Measurements from ENCODE around the gene ZNF362.

Gene ZNF362

DNA sequence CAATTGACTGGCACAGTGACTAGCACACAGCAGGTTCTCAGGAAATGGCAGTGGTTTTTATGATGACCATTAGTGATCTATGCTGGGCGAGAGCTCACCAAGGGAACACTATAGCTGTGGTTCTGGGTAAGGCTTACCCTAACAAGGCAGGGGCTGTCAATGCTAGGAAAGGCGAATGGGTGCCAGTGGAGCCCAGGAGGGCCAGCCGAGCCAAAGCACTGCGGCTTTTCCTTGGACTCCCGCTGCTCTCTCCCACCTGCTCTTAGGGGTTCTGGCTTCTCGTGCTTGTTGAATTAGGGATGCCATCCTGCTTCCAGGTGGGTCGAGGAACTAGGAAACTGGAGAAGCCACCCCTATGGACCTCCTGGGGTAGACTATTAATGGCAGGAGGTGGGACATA is 74.6 kb downstream of the ZNF362 start:
- no peak for DNase-seq

DNA sequence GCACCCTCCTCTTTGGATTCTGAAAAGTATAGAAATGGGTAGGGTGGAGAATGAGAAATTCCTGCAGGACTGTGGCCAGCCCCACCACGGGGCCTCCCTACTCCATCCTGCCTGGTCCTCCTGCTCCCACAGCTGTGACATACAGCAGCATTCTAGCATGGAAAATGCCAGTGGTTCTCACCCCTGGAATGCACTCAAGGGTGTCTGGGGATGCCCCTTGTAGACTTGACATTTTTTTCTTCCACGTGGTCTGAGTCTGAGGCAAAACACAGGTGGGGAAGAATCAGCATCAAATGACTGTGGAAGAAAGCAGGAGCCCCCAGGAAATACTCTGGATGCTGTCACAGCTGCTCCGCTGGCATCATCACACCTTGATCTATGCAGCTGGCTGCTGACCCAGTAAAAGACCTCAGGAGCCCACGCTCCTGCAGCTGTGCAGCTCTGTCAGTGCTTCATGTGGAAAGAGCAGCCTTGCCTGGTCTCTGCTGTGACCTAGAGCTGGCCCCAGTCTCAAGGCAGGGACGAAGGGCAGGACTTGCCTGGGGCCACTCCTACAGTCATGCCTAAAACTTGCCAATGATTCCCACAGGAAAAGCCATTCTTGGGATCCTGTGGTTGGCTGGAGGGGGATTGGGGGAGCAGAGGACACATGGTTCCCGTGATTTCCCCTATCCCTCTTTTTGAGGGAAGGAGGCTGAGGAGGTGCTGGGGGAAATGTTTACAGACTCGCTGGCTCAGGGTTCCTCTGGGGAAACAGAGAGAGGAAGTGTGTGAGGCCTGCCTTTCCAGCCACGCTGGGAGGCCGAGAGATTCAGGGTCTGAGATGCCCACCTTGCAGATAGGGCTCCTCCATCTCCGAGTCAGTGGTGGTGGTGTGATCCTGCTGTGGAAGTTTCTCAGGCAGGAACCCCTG is 75.4 kb downstream of the ZNF362 start:
- DNase-seq = no peak

- no peak for DNase-seq
These were observed 76.1 kb downstream of the ZNF362 start for GRCh38 chr1:33332357-33332789.

- DNase-seq = no peak
These were observed 76.6 kb downstream of the ZNF362 start for GRCh38 chr1:33332881-33333280.

DNA sequence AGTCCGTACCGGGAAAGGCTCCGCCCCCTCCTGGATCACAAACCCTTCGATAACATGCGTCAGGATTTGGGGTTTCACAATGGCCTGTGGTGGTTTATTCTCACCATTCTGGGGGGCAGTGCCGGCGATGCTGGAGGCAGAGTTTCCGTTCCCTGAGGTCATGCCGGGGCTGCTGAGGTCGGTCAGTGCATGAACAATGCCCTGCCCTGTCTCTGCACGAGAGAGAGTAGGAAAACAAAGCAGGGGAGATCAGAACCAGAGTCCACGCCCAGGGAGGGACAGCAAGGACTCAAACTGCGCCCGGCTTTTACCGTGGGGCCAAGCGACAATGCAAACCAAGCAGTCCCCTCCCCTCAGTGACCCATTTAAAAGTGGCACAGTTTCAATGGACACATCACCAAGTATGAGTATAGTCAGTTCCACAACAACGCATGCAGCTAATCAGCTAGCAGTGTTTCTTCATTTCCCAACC is 77.8 kb downstream of the ZNF362 start:
- DNase-seq = no peak

GRCh38 chr1:33335020-33335419 is 78.7 kb downstream of the ZNF362 start:
- no peak for DNase-seq

DNA sequence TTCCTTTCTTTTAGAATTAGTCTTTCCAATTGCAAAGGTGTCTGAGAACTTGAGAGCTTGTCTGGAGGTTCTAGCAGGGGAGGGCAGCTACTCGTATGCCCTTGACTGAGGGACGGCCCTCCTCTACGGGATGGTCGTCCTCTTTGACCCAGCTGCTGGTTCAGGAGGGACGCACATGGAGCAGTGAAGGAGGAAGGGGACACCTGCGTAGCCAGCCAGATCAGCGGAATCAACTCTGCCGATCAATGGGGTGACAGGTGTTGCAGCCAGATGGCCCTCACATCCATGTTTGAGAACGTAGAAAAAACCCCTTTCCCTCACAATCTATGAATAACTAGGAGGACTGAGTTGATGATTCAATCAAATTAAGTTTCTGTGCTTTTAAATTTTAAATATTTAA is 80.3 kb downstream of the ZNF362 start:
- no peak for DNase-seq

GRCh38 chr1:33337441-33337840 is 81.1 kb downstream of the ZNF362 start:
- DNase-seq = no peak

- no peak for DNase-seq
These were observed 81.8 kb downstream of the ZNF362 start for GRCh38 chr1:33338048-33338439.

- no peak for DNase-seq
These were observed 82.3 kb downstream of the ZNF362 start for GRCh38 chr1:33338440-33339211.

DNA sequence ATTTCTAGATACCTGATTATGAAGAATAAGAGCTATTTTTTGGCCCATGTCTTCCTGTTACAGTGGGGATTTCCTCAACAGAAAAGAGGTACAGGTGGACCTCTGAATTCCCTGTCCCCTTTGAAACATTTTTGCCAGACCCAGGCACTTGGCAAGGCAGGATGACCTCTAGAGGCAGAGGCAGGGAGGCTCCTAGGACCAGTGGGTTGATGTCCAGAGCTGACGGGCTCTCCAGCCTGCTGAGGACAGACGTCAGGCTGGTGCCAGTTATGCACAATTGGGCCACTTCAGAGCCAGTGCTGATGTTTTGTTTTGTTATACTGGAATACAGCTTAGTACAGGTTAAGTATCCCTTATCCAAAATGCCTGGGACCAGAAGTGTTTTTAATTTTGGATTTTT is 83.1 kb downstream of the ZNF362 start:
- DNase-seq = no peak

DNA sequence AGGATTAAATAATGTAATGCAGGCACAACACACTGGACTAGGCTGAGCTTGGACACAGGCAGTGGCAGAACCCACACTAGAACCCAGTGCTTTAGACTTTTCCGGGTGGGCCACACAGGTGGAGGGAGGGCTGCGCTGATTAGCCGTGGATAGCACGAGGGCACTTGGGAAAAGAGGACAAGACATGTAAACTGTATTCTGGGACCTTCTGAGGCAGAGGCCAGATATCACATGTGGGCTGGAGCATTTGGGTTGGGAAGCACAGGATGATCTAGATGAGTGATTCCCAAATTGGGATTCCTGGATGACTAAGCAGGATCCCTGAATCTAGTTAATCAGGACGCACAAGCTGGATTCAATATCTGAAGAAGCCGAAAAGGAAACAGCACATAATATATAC is 84.9 kb downstream of the ZNF362 start:
- no peak for DNase-seq

DNA sequence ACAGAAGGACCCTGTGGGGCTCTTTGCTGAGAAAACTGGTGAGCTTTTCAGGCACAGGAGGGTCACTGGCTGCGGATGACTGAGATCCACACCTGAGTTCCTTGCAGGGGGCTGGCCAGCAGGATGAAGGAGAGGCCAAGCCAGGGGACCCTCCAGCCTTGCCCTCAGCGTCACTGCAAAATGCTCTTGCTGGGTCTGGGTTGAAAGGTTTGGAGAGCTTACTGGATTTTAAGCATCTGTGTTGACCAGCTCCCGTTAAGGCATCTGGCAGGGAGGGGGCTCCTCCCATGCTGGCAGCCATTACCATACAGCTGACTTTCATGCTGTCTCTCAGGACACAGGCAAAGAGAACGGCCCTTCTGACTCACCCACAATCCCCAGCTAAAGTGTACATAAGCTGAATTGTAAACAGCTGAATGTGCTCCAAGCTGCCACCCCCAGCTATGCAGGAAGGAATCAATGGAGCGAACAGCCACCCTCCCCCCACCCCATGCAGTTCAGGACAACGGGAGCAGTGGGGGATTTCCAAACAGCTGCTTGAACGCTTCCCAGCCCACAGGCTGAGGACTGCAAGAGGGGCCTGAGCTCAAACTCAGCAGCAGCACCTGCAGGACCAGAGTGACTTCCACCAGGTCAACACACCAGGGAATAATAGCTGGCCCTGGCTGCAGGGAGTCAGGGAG is 85.9 kb downstream of the ZNF362 start:
- DNase-seq = peak; percentile 87

GRCh38 chr1:33343539-33343938 is 87.2 kb downstream of the ZNF362 start:
- no peak for DNase-seq

GRCh38 chr1:33344896-33345560 is 88.7 kb downstream of the ZNF362 start:
- DNase-seq = no peak

GRCh38 chr1:33346533-33346926 is 90.2 kb downstream of the ZNF362 start:
- DNase-seq = no peak

DNA sequence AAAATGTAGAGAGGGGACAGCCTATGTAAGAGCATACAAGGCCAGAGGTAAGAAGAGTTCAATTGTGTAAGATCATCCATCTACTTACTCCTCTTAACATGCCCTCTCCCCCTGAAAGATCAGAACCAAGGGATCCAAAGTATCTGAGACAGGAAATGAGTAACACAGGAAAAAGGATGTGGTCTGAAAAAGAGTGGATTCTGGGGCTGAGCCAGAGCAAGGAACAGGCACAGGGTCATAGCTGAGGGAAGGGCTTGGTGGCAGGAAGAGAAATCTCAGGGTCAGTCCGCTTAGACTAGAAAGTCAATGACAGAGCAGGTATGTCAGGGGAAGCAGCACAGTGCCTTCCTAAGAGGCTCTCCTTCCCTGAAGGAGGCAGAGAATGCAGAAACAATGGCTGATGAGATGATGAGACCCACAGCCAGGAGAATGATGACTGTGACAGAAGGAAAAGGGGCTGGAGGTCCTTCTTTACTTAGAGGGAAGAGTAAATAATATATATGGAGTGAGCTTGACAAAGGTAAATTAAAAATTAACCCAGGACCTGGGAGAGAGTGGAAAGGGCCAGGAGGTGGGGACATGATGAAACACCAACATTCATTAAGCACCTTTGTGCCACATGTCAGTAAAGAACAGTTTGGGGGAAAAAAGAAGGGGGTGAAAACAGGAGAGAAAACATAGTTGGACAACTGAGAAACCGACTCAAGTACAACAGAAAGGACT is 90.8 kb downstream of the ZNF362 start:
- DNase-seq = no peak

DNA sequence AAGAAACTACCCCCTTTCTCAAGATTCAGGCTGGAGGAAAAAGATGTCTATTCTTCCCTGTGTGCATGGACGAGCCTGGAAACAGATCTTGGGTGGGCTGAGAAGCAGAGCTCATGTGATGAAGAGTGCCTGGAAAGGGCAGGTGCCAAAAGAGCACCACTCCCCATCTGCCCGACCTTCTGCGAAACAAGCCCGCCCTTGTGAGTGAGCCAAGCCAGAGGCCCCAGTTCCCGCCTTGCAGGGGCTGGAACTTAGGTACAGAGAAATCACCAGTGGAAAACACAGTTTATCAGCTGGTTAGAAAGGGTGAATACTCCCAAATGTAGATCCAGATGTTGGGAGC is 91.3 kb downstream of the ZNF362 start:
- no peak for DNase-seq

GRCh38 chr1:33348194-33348593 is 91.9 kb downstream of the ZNF362 start:
- DNase-seq = no peak

- DNase-seq = no peak
These were observed 92.4 kb downstream of the ZNF362 start for GRCh38 chr1:33348676-33349080.

- DNase-seq = peak; percentile 51
These were observed 92.9 kb downstream of the ZNF362 start for GRCh38 chr1:33349081-33349759.
